LNCaP clone FGC (cell line): ENCODE results near the gene TOE1.
"Not testable (repeated sequence)": the region's sequence is repeated elsewhere in the genome, so short reads cannot be mapped to it uniquely, and the experiment has no call there.

Source experiments
- DNase-seq: peaks from one replicate; pipeline ENCODE4 v3.0.0-alpha.2; 2011; ENCODE audit warnings: low read depth
- H3K4me3 ChIP-seq: 2 replicates; pipeline ENCODE4 v1.5.1; 2011; ENCODE audit warnings: mild to moderate bottlenecking, low read depth, low read length, control low read depth
- CTCF ChIP-seq: IDR thresholded peaks from 2 replicates; pipeline ENCODE4 v1.5.1; 2012; ENCODE audit warnings: mild to moderate bottlenecking; ENCODE audit not compliant: control insufficient read depth, insufficient read depth; ENCODE audit errors: extremely low read depth

TOE1 gene

DNA sequence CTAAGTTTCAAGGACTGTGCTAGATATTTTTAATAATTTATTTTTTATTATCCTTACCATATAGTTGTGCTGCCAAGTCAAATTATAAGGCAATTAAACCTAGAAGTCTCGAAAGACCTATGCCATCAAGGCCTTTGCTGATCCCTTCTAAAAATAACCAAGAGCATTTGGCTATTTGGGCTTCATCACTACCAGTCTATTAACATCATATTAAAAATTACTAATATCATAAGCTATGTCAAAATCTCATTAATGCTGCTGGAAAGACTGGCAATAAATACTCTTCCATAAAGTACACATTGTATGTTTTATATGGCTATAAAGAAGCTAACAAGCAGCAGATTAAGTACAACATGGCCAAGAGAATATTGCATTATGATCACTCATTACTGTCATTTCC lies 43.2 kb downstream of the TOE1 start:
- H3K4me3 ChIP-seq: no peak overlapping the region
- TF ChIP-seq CTCF: no peak

DNA sequence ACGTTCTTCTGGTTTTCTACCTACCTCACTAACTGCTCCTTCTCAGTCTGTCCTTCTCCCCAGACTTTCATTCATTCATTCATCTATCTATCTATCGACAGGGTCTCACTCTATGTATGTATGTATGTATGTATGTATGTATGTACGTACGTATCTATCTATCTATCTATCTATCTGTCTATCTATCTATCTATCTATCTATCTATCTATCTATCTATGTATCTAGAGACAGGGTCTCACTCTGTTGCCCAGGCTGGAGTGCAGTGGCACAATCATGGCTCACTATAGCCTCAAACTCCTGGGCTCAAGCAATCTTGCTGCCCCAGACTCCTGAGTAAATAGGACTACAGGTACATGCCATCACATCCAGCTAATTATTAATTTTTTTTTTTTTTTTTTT lies 44.2 kb downstream of the TOE1 start:
- not testable (repeated sequence) for H3K4me3 ChIP-seq, DNase-seq

More for the DNA sequence above, 43.2 kb downstream of the TOE1 start:
- DNase-seq: peak; percentile 62

DNA sequence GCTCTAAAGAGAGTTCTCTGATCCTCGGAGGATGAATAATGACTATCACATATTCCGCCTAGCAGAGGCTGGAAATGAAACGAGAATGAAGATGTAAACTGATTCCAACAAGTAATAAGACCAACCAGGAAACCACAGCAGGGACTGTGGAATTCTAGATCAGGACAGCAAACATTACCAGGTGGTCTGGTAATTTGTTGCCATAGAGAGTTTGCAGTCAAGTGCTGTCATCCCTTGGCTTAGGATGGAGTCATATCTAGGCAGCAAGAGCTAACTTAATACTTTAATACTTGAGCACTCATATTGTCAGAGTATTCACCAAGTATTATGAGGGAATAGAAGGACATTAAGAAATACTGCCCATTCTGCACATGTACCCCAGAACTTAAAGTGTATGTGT lies 45.3 kb downstream of the TOE1 start:
- no peak for DNase-seq
- TF ChIP-seq CTCF: no peak
- no peak overlapping the region for H3K4me3 ChIP-seq

DNA sequence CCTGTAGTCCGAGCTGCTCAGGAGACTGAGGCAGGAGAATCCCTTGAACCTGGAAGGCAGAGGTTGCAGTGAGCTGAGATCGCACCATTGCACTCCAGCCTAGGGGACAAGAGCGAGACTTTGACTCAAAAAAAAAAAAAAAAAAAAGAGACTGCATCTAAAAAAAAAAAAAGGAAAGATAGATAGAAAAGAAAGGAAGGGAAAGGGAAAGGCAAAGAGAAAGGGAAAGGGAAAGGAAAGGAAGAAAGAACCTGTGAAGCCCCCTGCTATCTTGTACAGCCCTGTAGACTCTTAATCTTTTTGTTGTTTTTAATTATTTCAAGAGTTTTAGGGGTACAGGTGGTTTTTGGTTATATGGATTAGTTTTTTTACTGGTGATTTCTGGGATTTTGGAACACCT lies 46.2 kb downstream of the TOE1 start:
- TF ChIP-seq CTCF: no peak
- no peak for DNase-seq
- no peak overlapping the region for H3K4me3 ChIP-seq
